Stimulated activated memory B cell treated with anti-CD40 and anti-IgM and Interleukin-4, amounts not matched to agents 10 μg/mL and 1 μg/mL and 100 μg/mL, for 72 hours (primary cell): ENCODE measurements around the gene RPS18.
A peak's percentile ranks its signal among the peaks of the same experiment; 100 is the strongest.
"Not testable (repeated sequence)": the region's sequence is repeated elsewhere in the genome, so short reads cannot be mapped to it uniquely, and the experiment has no call there.

Source experiments
- ATAC-seq: fragments of 150-1000 bp; cut with Tn5 transposase; 2 replicates; pipeline ENCODE4 v1.10.0; 2021
- H3K27ac Mint-ChIP-seq: one replicate; pipeline ENCODE4 v1.8.0; 2022; ENCODE audit warnings: mild to moderate bottlenecking, mixed read lengths
- H3K27me3 Mint-ChIP-seq: one replicate; pipeline ENCODE4 v1.8.0; 2022; ENCODE audit warnings: mixed read lengths
- H3K36me3 Mint-ChIP-seq: one replicate; pipeline ENCODE4 v1.8.0; 2022; ENCODE audit warnings: mixed read lengths
- H3K4me1 Mint-ChIP-seq: one replicate; pipeline ENCODE4 v1.8.0; 2022; ENCODE audit warnings: mixed read lengths
- H3K4me3 Mint-ChIP-seq: one replicate; pipeline ENCODE4 v1.8.0; 2022; ENCODE audit warnings: mild to moderate bottlenecking, moderate library complexity, mixed read lengths
- H3K9me3 Mint-ChIP-seq: one replicate; pipeline ENCODE4 v1.8.0; 2022; ENCODE audit warnings: mixed read lengths

Gene RPS18

GRCh38 chr6:33278392-33278741 lies 6.5 kb downstream of the RPS18 start:
- ATAC-seq, result no peak
- no peaks in the 10 kb centered on the region for H3K27me3 Mint-ChIP-seq
- peaks cover 49% of the 10 kb centered on the region for H3K36me3 Mint-ChIP-seq
- H3K4me3 Mint-ChIP-seq, result peak overlapping the region; percentile 93
- H3K9me3 Mint-ChIP-seq, result no peaks in the 10 kb centered on the region
- peaks cover 78% of the 10 kb centered on the region for H3K4me1 Mint-ChIP-seq
- H3K27ac Mint-ChIP-seq, result peak overlapping the region; percentile 98

- no peak for ATAC-seq
- H3K27me3 Mint-ChIP-seq, result no peaks in the 10 kb centered on the region
- peak overlapping the region; percentile 98 for H3K27ac Mint-ChIP-seq
- H3K4me3 Mint-ChIP-seq, result no peak overlapping the region
- H3K36me3 Mint-ChIP-seq, result peaks cover 44% of the 10 kb centered on the region
- H3K9me3 Mint-ChIP-seq, result no peaks in the 10 kb centered on the region
- peaks cover 74% of the 10 kb centered on the region for H3K4me1 Mint-ChIP-seq
These were observed 6.9 kb downstream of the RPS18 start for GRCh38 chr6:33278810-33279209.

- Mint-ChIP-seq H3K27me3 (no peaks in the 10 kb centered on the region), H3K9me3 (no peaks in the 10 kb centered on the region), H3K4me1 (peaks cover 69% of the 10 kb centered on the region), H3K27ac (peak overlapping the region; percentile 24), H3K4me3 (no peak overlapping the region), H3K36me3 (peaks cover 39% of the 10 kb centered on the region)
- ATAC-seq, result no peak
These were observed 7.4 kb downstream of the RPS18 start for GRCh38 chr6:33279257-33279695.

- peak overlapping the region; percentile 60 for H3K27ac Mint-ChIP-seq
- ATAC-seq, result no peak
These were observed 8.2 kb downstream of the RPS18 start for GRCh38 chr6:33279971-33280511.

GRCh38 chr6:33280539-33280938 lies 8.7 kb downstream of the RPS18 start:
- no peak for ATAC-seq
- Mint-ChIP-seq H3K27me3 (no peaks in the 10 kb centered on the region), H3K27ac (peak overlapping the region; percentile 60), H3K9me3 (no peaks in the 10 kb centered on the region), H3K4me1 (peaks cover 57% of the 10 kb centered on the region), H3K4me3 (no peak overlapping the region), H3K36me3 (peaks cover 30% of the 10 kb centered on the region)

More at GRCh38 chr6:33279971-33280511, 8.2 kb downstream of the RPS18 start:
- peaks cover 62% of the 10 kb centered on the region for H3K4me1 Mint-ChIP-seq
- peaks cover 32% of the 10 kb centered on the region for H3K36me3 Mint-ChIP-seq
- H3K27me3 Mint-ChIP-seq, result no peaks in the 10 kb centered on the region
- H3K9me3 Mint-ChIP-seq, result no peaks in the 10 kb centered on the region
- H3K4me3 Mint-ChIP-seq, result no peak overlapping the region

GRCh38 chr6:33285214-33285613 lies 13.3 kb downstream of the RPS18 start:
- H3K4me3 Mint-ChIP-seq, H3K27me3 Mint-ChIP-seq, ATAC-seq, H3K27ac Mint-ChIP-seq, H3K9me3 Mint-ChIP-seq: not testable (repeated sequence)
- peaks cover 47% of the 10 kb centered on the region for H3K4me1 Mint-ChIP-seq
- H3K36me3 Mint-ChIP-seq, result peaks cover 39% of the 10 kb centered on the region

GRCh38 chr6:33286946-33287914 lies 15.4 kb downstream of the RPS18 start:
- Mint-ChIP-seq H3K27ac (peak overlapping the region; percentile 87), H3K36me3 (peaks cover 48% of the 10 kb centered on the region), H3K4me3 (peak overlapping the region; percentile 98), H3K4me1 (peaks cover 46% of the 10 kb centered on the region), H3K27me3 (no peaks in the 10 kb centered on the region), H3K9me3 (no peaks in the 10 kb centered on the region)
- ATAC-seq, result no peak

- H3K4me1 Mint-ChIP-seq, result peaks cover 46% of the 10 kb centered on the region
- H3K4me3 Mint-ChIP-seq, result peak overlapping the region; percentile 98
- H3K36me3 Mint-ChIP-seq, result peaks cover 43% of the 10 kb centered on the region
- peak overlapping the region; percentile 87 for H3K27ac Mint-ChIP-seq
- no peaks in the 10 kb centered on the region for H3K27me3 Mint-ChIP-seq
- no peaks in the 10 kb centered on the region for H3K9me3 Mint-ChIP-seq
- peak; percentile 2 for ATAC-seq
These were observed 16.5 kb downstream of the RPS18 start for GRCh38 chr6:33288141-33288920.

GRCh38 chr6:33288921-33289783 lies 17.3 kb downstream of the RPS18 start, which contains the start of the genes PFDN6 and WDR46:
Gene PFDN6 (plus strand): TSS chr6:33289601. CDS start chr6:33289857, 256 bp downstream.
Gene WDR46 (minus strand): TSS chr6:33289239. CDS start chr6:33289170, 69 bp downstream.
- Mint-ChIP-seq H3K27ac (peak within 1 kb of the TSS; percentile 87), H3K4me1 (peaks cover 46% of the 10 kb centered on the region), H3K9me3 (no peaks in the 10 kb centered on the region), H3K27me3 (no peaks in the 10 kb centered on the region), H3K36me3 (peaks cover 43% of the 10 kb centered on the region), H3K4me3 (peak within 1 kb of the TSS; percentile 98)
- peak; percentile 98 for ATAC-seq

GRCh38 chr6:33289784-33290315 lies 18.0 kb downstream of the RPS18 start:
- Mint-ChIP-seq H3K27me3 (no peaks in the 10 kb centered on the region), H3K36me3 (peaks cover 43% of the 10 kb centered on the region), H3K9me3 (no peaks in the 10 kb centered on the region), H3K4me3 (peak overlapping the region; percentile 98), H3K27ac (peak overlapping the region; percentile 87), H3K4me1 (peaks cover 46% of the 10 kb centered on the region)
- peak; percentile 2 for ATAC-seq

- Mint-ChIP-seq H3K27ac (peak overlapping the region; percentile 87), H3K9me3 (no peaks in the 10 kb centered on the region), H3K36me3 (peaks cover 45% of the 10 kb centered on the region), H3K4me3 (peak overlapping the region; percentile 98), H3K4me1 (peaks cover 47% of the 10 kb centered on the region), H3K27me3 (no peaks in the 10 kb centered on the region)
- ATAC-seq, result no peak
These were observed 18.6 kb downstream of the RPS18 start for GRCh38 chr6:33290459-33290858.

GRCh38 chr6:33292996-33293682 lies 21.3 kb downstream of the RPS18 start:
- no peaks in the 10 kb centered on the region for H3K27me3 Mint-ChIP-seq
- peaks cover 32% of the 10 kb centered on the region for H3K36me3 Mint-ChIP-seq
- ATAC-seq, result no peak
- H3K27ac Mint-ChIP-seq, result no peak overlapping the region
- peaks cover 48% of the 10 kb centered on the region for H3K4me1 Mint-ChIP-seq
- H3K9me3 Mint-ChIP-seq, result no peaks in the 10 kb centered on the region
- H3K4me3 Mint-ChIP-seq, result no peak overlapping the region

- Mint-ChIP-seq H3K27me3 (no peaks in the 10 kb centered on the region), H3K9me3 (no peaks in the 10 kb centered on the region), H3K27ac (no peak overlapping the region), H3K4me3 (no peak overlapping the region), H3K4me1 (peaks cover 49% of the 10 kb centered on the region), H3K36me3 (peaks cover 26% of the 10 kb centered on the region)
- no peak for ATAC-seq
These were observed 22.4 kb downstream of the RPS18 start for GRCh38 chr6:33294086-33294823.
